Caco-2 (cell line): ENCODE results near the gene FOXF2. TPM values are rescaled to one million over a fixed set of nuclear protein-coding genes. Genes with fewer than 3 reads are reported as not detected.

ENCODE experiments used
- BruUV-seq: library from RNA; stranded (reverse); fragments of 400-500 nt; replicated peaks from 2 replicates; lab custom pipeline; 2021; lab: Mats Ljungman, UMichigan
- CTCF ChIA-PET: fragments of 300-600 bp; sonication (Branson Sonifier 250); formaldehyde crosslinking; loops from one replicate; lab custom pipeline; 2022; ENCODE audit warnings: antibody characterized with exemption; lab: Charles Lee
- POLR2A ChIA-PET: fragments of 300-600 bp; sonication (Branson Sonifier 250); formaldehyde crosslinking; loops from one replicate; lab custom pipeline; 2022; ENCODE audit warnings: antibody characterized with exemption; lab: Charles Lee
- DNase-seq, 2 experiments: peaks; one replicate each; pipeline versions ENCODE4 v3.0.0 to v3.0.0-alpha.2; 2020 to 2022
- H3K27me3 ChIP-seq: replicated peaks from 2 replicates; pipeline ENCODE4 v1.6.0; 2011; ENCODE audit warnings: low read length; ENCODE audit not compliant: control insufficient read depth, insufficient read depth
- H3K36me3 ChIP-seq: 2 replicates; pipeline ENCODE4 v1.5.1; 2011; ENCODE audit warnings: low read length; ENCODE audit not compliant: control insufficient read depth, insufficient read depth
- H3K4me1 ChIP-seq: fragments of 250-450 bp; sonication (Bioruptor Pico); 2 replicates; pipeline ENCODE4 v1.5.1; 2020; ENCODE audit warnings: mild to moderate bottlenecking
- H3K4me3 ChIP-seq: 2 replicates; pipeline ENCODE4 v1.5.1; 2011; ENCODE audit warnings: low read depth, mild to moderate bottlenecking, control low read depth, low read length
- H3K9me3 ChIP-seq: fragments of 250-450 bp; sonication (Bioruptor Pico); 2 replicates; pipeline ENCODE4 v1.5.1; 2020; ENCODE audit warnings: mild to moderate bottlenecking, moderate library complexity
- H3K27ac Mint-ChIP-seq: one replicate; pipeline ENCODE4 v1.8.0; 2022; ENCODE audit warnings: mixed read lengths; ENCODE audit not compliant: unreplicated experiment
- H3K27me3 Mint-ChIP-seq: one replicate; pipeline ENCODE4 v1.8.0; 2022; ENCODE audit warnings: mixed read lengths; ENCODE audit not compliant: insufficient read depth, unreplicated experiment
- H3K36me3 Mint-ChIP-seq: one replicate; pipeline ENCODE4 v1.8.0; 2022; ENCODE audit warnings: mild to moderate bottlenecking, mixed read lengths; ENCODE audit not compliant: insufficient read depth, unreplicated experiment
- H3K4me1 Mint-ChIP-seq: one replicate; pipeline ENCODE4 v1.8.0; 2022; ENCODE audit warnings: low read depth, mixed read lengths; ENCODE audit not compliant: unreplicated experiment
- H3K4me3 Mint-ChIP-seq: one replicate; pipeline ENCODE4 v1.8.0; 2022; ENCODE audit warnings: mild to moderate bottlenecking, moderate library complexity, mixed read lengths; ENCODE audit not compliant: unreplicated experiment
- H3K9me3 Mint-ChIP-seq: one replicate; pipeline ENCODE4 v1.8.0; 2022; ENCODE audit warnings: mixed read lengths; ENCODE audit not compliant: unreplicated experiment
- CTCF ChIP-seq, 2 experiments: fragments of 200-600 bp in 1 of 2; IDR thresholded peaks; 1 replicate in 1 of 2; 2 replicates in 1 of 2; pipeline versions ENCODE4 v1.5.1 to v1.8.0; 2011 to 2022; ENCODE audit warnings: antibody characterized with exemption in 1 of 2, control low read depth in 1 of 2, inconsistent platforms in 1 of 2, low read depth in 1 of 2, low read length in 1 of 2, mild to moderate bottlenecking in 1 of 2, moderate library complexity in 1 of 2; ENCODE audit not compliant: insufficient read depth in 1 of 2, severe bottlenecking in 1 of 2, unreplicated experiment in 1 of 2
- intact Hi-C: fragments of 100-400 bp; cut with micrococcal nuclease; formaldehyde crosslinking; loops from one replicate; pipeline ENCODE4 v1.10.0; 2022; ENCODE audit not compliant: unreplicated experiment
- total RNA-seq: library from RNA; stranded (reverse); gene quantifications from 2 replicates; pipeline ENCODE4 v1.2.3, GENCODE V29; 2022

Gene FOXF2
- total RNA-seq, 1 experiment from 2014 or later: 0.88 TPM

GRCh38 chr6:1393641-1394283, 4.4 kb downstream of the FOXF2 start:
- Mint-ChIP-seq H3K4me3 (no peak overlapping the region), H3K27ac (no peak overlapping the region), H3K4me1 (peaks cover 5% of the 10 kb centered on the region), H3K27me3 (peaks cover 11% of the 10 kb centered on the region), H3K36me3 (no peaks in the 10 kb centered on the region), H3K9me3 (no peaks in the 10 kb centered on the region)
- no TSS peak for BruUV-seq
- H3K4me1 ChIP-seq: no peaks in the 10 kb centered on the region
- H3K27me3 ChIP-seq: no peaks in the 10 kb centered on the region
- intact Hi-C loops: loop anchor here (10.0 kb wide), 1 partner anchor 669 kb away; no protein-coding TSS in a partner anchor
- POLR2A ChIA-PET: no interaction called here
- H3K36me3 ChIP-seq: no peaks in the 10 kb centered on the region
- no peak for DNase-seq
- CTCF ChIA-PET: interaction anchor here (1.2 kb wide), 1 partner anchor 43 kb away, joined by 4 read pairs; no protein-coding TSS in a partner anchor
- no peak for TF ChIP-seq CTCF (IDR thresholded peaks at IDR 0.05; ENCODE audit: insufficient read depth in 1 of 2, low read depth in 1 of 2, low read length in 1 of 2, severe bottlenecking in 1 of 2, unreplicated experiment in 1 of 2)
- H3K4me3 ChIP-seq: no peak overlapping the region
- no peaks in the 10 kb centered on the region for H3K9me3 ChIP-seq

DNA sequence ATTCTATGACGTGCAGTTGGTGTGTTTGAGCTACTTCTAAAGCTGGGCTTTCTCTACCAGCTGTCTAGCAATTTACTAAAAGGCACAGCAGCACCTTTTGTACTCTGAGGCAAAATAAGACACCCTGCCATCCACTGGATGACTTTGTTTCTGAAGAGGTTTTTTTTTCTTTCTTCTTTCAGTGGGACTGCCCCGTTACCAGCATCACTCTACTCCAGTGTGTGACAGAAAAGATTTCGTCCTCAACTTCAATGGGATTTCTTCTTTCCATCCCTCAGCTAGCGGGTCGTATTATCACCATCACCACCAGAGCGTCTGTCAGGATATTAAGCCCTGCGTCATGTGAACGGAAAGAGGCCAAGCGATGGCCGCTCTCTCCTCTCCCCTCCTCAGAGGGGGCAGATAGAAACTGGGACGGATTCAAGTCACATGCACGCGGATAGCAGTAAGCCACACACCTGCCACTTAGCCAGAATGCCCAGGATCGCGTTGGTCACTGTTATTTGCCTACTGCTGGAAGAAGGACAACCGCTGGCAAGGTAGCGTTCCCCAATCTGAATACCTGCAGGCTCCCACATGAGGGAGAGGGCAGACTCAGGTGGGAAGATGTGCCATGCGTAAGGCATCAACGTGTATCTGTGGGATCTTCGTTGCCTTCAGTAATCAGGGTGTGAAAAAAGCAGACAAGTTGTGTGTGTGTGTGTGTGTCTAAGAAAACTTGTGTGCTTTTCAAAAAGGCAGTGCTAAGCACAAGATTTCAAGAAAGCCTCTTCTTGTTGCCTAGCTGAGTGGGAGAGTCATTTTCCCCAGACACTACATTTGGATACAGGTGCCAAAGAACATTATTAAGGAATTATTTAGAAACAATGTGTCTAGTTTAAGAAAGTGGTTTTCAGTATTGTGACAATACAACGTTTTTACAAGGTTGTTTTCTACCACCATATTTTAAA, 5.4 kb downstream of the FOXF2 start:
- no peaks in the 10 kb centered on the region for H3K36me3 ChIP-seq
- no peak for DNase-seq
- Mint-ChIP-seq H3K4me1 (peaks cover 5% of the 10 kb centered on the region), H3K4me3 (no peak overlapping the region), H3K9me3 (no peaks in the 10 kb centered on the region), H3K27me3 (peaks cover 10% of the 10 kb centered on the region), H3K36me3 (no peaks in the 10 kb centered on the region), H3K27ac (no peak overlapping the region)
- intact Hi-C loops: loop anchor here (5.0 to 10.0 kb wide), 2 partner anchors 43 to 670 kb away; no protein-coding TSS in a partner anchor
- no peaks in the 10 kb centered on the region for H3K4me1 ChIP-seq
- TF ChIP-seq CTCF (IDR thresholded peaks at IDR 0.05; ENCODE audit: insufficient read depth in 1 of 2, low read depth in 1 of 2, low read length in 1 of 2, severe bottlenecking in 1 of 2, unreplicated experiment in 1 of 2): no peak
- H3K4me3 ChIP-seq: no peak overlapping the region
- ChIA-PET POLR2A (no interaction called here), CTCF (interaction anchor here (1.2 kb wide), 1 partner anchor 42 kb away, joined by 4 read pairs; no protein-coding TSS in a partner anchor)
- H3K9me3 ChIP-seq: no peaks in the 10 kb centered on the region
- no peaks in the 10 kb centered on the region for H3K27me3 ChIP-seq
- no TSS peak for BruUV-seq

- Histone ChIP-seq H3K9me3 (no peaks in the 10 kb centered on the region), H3K4me1 (no peaks in the 10 kb centered on the region), H3K4me3 (no peak overlapping the region), H3K36me3 (no peaks in the 10 kb centered on the region), H3K27me3 (no peaks in the 10 kb centered on the region)
- Mint-ChIP-seq H3K9me3 (no peaks in the 10 kb centered on the region), H3K27ac (no peak overlapping the region), H3K4me3 (no peak overlapping the region), H3K27me3 (peaks cover 10% of the 10 kb centered on the region), H3K4me1 (peaks cover 5% of the 10 kb centered on the region), H3K36me3 (no peaks in the 10 kb centered on the region)
- no TSS peak for BruUV-seq
- CTCF ChIA-PET: no interaction called here
- no peak for TF ChIP-seq CTCF (IDR thresholded peaks at IDR 0.05; ENCODE audit: insufficient read depth in 1 of 2, low read depth in 1 of 2, low read length in 1 of 2, severe bottlenecking in 1 of 2, unreplicated experiment in 1 of 2)
- intact Hi-C loops: loop anchor here (5.0 to 10.0 kb wide), 2 partner anchors 42 to 671 kb away; no protein-coding TSS in a partner anchor
- DNase-seq: no peak
- POLR2A ChIA-PET: no interaction called here
Measured at GRCh38 chr6:1395506-1395905, 6.1 kb downstream of the FOXF2 start.
